Measurements from ENCODE around the gene CASZ1.

CASZ1 gene

DNA sequence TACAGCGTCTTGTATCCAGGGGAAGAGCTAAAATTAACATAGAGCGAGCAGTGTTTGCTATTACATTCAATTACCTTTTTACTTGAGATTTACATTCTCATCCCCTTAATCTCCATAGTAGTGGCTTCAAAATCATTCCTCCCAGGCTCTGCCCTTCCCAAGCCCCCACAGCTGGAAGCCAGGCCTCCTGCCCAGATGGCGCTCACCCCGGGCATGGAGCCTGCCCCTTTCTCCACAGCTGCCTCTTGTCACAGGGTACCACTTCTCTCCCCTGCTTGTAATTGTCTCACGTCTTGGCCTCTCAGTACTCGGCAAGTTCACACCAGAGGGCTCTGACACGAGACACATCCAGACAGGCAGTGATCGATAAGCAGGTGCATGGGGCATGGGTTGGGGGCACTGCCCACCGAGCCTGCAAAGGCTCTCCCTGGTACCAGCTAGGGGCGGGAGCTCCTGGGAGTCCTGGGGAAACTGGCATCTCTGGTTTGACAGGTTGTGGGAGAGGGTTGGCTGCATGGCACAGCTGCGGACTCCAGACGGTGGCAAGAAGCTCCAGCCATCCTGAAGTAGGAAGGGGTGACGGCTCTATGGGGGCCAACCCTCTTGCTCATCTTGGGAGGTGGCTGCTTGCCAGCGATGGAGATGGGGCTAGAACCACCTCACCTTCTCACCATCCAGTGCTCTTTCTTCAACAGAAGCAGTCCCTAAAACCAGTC is 20.1 kb downstream of the CASZ1 start:
- FAIRE-seq = no peak
- DNase-seq (ENCODE audit: low spot score) = no peak

DNA sequence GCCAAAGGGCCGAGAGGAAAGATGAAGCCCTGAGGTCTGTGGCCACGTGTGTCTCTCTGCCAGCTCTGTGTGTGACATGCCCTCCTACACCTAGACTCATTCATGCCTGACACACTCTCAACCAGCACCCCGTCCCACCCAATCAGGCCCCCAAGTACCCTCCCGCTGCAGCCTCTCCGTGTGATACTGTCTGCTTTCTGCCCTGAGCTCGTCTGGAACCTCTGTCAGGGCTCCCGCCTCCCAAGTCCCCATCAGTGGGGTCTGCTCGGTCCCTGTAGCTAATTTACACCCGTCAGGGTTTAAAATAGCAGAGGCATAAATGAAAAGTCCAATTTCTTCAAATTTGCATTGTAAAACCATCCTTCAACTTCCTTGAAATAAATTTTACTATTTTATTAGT is 20.7 kb downstream of the CASZ1 start:
- DNase-seq (ENCODE audit: low spot score) (no peak), FAIRE-seq (no peak)

DNA sequence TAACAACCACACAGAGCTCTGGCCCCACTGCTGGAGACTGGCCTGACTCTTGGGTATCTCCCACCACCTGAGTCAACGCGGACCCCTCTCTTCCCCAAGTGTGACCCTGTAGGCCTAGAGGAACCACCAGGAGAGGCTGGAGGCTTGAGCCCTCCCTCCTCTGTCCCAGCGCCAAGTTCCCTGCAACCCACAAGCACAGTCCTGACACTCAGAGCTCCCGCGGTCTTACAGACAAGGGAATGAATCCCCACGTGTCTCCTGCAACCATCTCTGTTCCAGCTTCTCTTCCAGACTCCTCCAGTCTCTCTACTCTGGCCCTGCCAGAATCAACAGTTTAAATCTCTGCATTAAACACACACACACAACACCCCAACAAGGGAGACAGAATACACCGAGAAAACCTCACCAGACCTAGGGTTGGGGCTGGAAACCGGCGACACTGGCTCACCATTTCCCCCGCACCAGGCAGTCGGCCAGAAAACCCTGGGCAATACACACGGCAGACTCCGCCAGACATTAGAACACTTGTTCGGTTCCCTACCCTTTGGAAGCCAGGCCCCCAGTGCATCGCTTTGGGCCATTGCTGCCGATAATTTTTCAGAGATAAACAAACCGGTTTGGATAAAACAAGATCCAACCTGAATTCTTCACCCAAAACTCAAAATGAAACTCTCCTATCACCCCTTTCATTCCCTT is 21.7 kb downstream of the CASZ1 start:
- DNase-seq (ENCODE audit: low spot score) = no peak
- FAIRE-seq = no peak

DNA sequence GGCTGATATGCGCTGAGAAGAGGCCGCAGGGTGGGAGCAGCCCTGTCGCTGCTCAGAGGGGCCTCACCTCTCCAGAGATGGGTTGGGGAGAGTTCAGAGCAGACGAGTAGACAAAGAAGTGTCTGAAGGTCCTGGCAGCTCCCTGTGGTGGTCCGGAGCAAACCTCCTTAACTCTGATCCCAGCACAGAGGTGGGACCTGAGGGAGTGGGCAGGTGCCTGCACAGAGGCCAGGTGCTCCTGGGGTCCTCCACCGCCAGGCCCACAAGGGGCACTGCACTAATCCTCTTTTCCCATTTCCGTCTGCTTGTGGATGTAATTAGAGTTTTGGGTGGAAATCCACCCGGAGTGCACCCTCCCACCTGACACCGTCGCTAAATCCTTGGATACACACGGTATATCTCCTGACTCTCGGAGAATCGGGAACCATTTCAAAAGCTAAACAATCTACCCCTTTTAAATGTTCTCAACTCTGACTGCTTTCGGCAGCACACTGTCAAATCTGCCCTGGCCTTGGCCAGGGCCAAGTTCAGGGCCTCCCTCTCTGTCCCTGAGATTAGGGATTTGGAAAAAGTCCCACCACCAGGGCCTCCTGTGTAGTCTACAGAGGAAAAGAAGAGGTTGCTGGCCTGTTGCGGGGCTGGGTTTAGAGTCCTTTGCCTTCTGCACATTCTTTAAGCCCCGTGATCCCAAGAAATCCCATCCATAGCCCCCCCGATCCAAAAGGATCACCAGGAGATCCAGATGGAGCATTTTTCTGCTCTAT is 22.4 kb downstream of the CASZ1 start:
- DNase-seq (ENCODE audit: low spot score) (no peak), FAIRE-seq (no peak)

DNA sequence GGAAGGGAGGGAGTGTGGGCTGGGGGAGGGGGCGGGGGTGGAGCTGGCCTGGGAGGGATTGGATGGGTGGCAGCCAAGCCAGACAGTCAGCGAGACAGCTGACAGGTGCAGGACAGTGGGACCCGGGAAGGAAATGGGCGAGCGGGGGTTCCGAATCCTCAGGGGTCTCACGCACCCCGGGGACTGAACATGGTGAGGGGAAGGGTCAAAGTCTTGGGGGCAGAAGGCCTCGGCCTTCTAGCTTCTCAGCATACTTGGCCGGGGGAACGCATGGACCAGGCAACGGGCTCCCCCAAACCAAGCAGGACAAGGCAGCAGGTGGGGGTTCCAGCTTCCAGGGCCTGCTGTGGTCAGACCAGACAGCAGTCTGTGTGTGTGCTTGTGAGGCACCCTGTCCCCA is 23.1 kb downstream of the CASZ1 start:
- DNase-seq (ENCODE audit: low spot score) (no peak), FAIRE-seq (no peak)

DNA sequence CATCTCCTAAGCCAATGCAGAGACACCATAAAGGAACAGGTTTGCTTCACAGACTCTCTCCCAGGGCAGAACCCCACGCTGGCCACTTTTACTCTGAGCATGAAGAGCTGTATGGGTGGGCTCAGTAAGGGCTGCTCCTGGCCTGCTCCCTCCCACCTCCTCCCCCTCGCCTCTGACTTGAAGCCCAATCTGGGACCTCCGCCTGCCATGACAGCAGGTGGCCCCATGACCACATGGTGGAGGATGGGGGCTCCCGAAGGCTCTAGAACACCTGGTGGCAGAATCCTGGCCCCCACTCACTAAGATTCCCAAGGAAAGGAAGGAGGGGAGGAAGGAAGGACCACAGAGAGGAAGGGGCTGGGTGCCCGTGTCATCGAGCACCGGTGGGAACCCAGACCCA is 23.7 kb downstream of the CASZ1 start:
- DNase-seq (ENCODE audit: low spot score) (no peak), FAIRE-seq (no peak)

DNA sequence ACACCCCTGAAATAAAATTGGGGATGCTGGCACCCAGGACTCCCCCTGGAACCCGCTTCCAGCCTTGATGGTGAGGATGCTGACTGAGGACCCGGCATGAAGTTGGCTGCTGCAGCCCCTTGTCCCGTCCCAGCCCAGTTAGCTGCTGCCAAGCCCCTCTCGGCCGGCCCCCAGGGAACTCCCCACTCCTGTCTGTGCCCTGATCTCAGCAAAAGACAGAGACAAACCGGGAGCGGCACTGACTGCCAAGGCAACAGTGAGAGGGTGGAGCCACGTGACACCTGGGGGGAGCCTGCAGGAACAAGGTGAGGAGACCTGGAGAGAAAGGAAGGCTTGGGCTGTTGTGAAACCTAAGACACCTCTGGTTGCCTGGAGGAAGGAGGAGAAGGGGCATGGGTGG is 24.7 kb downstream of the CASZ1 start:
- DNase-seq (ENCODE audit: low spot score) (no peak), FAIRE-seq (no peak)

DNA sequence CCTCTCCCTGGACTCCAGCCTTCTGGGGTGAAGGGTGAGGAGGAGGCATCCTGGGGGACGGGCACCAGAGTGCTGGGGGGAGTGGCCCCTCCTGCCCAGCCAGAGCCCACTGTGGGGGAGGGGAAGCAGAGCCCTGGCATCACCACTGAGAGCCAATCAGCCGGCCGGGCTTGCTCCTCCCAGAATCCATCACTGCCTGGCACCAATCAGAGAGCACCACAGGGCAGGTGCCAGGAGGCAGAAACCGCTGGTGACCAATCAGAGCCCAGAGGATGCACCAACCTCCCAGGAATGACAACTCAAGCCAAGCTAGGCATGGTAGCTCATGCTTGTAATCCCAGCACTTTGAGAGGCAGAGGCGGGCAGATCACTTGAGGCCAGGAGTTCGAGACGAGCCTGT is 27.9 kb downstream of the CASZ1 start:
- no peak for FAIRE-seq

DNA sequence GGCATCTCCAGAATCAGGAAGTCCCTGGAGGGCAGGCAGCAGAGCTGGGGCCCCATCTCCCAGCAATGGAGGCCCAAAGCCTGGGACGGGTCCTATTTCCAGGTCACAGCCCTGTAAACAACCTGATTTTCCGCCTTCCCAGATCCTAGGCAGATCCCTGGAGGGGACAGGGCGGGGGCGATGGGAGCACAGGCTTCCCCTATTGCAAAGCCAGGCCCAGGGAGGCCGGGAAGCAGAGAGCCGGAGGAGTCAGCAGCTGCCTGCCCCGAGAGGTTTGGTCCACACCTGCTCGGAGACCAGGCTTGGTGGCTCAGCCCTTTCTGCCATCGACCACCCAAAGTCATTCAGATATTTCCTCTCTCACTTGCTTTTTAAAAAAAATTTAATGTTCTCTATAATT is 29.2 kb downstream of the CASZ1 start:
- FAIRE-seq (no peak), DNase-seq (ENCODE audit: low spot score) (no peak)

More for the DNA sequence above, 27.9 kb downstream of the CASZ1 start:
- no peak for DNase-seq (ENCODE audit: low spot score)

DNA sequence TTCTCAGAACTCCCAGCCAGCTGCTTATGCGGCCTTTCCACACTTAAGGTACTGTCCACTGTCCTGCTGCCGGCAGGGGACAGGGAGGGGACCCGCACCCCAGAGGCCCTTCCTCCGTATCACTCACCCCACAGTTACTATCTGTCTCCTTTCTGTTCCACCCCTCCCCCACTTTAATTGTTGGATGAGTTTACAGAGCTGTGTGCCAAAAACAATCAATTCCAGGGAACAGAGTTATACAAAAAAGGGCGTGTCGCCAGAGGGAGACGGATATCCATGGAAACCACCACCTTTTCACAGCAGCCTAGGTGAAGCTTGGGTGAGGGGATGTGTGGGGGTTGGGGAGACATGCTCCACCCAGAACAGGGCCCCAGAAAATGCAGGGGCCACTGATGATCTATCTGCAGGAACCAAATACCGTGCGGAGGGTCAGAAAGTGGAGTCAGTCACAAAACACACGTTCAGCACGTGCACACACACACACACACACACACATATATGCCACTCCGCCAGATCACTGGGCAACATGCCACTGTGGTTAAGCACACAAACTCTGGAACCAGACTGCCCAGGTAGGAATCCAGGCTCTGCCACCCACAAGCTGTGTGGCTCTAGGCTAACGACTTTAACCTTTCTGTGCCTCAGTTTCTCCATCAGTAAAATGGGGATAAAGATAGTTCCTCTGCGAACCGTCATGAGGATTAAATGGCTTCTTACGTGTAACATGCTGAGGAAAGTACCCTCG is 30.5 kb downstream of the CASZ1 start:
- no peak for FAIRE-seq
- DNase-seq (ENCODE audit: low spot score) = no peak

DNA sequence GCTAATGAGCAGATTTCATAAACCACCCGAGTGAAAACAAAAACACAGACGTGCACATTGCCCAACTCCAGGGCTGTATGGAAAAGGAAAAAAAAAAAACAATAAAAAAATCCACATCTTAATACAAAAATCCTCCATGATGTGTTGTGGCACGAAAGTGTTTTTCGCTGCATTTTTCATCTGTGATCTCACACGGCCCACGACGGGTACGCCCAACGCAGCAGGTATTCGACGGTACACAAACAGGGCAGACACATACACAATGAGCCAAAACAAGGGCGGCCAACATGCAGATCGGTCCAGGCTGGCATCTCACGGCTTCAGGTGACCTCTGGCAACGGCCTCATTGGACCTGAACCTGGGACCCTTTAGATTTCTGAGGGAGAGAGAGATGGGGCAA is 31.1 kb downstream of the CASZ1 start:
- DNase-seq (ENCODE audit: low spot score) (no peak), FAIRE-seq (no peak)

DNA sequence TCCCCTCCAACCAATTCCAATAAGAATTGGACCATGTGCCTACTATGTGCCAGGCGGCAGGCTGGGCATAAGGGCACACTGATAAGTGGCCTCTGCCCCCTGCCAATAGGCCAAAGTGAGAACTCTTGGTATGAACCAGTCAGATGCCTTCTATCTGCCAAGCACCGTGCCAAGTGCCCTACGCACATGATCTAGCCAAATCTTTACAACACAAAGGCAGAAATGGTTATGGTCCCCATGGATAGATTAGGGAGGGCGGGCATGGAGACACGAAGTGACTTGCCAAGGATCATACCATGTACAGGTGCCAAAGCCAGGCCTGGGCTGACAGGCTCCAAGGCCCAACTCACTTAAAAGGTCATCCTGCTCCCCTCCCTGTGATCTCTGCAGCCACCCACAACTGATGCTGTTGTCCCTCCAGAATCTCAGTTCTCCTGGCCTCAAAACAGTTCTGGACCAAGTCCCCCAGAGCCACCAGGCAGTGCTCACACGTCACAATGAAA is 32.1 kb downstream of the CASZ1 start:
- DNase-seq (ENCODE audit: low spot score) = no peak
- no peak for FAIRE-seq

DNA sequence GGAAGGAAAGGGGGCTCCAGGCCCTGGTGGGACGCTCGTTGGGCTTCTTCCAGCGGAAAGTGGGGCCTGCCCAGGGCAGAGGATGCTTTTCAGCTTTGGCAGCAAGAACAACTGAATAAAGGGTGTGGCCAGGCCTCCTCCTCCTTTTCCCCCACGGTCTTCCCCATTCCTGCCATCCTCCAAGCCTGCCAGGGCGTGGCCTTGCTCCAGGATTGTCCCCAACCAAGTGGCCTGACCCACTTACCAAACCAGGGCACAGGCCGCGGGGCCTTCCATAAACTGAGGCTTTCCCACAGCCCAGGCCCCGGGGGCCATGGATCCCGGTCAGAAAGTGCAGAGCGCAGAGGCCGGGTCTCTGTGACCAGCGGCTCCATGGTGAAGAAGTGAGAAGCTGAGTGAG is 33.6 kb downstream of the CASZ1 start:
- FAIRE-seq = no peak
- no peak for DNase-seq (ENCODE audit: low spot score)

DNA sequence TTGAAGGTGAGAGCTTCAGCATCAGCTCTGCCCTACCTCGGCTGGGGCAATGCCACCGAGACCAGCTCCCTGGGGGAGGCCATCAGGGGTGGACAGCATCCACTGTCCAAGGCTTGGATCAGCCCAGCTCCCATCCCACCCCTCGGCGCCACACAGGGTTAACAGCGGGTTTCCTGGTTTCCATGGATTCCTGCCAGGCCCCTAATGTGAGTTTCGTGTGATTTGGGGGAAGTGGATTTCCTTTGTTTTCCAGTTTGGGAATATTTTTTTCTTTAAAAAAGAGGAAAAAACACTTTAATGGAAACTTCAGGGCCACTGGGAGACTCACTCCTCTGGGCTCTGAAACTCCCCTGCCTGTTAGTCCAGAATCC is 34.3 kb downstream of the CASZ1 start:
- no peak for DNase-seq (ENCODE audit: low spot score)
- no peak for FAIRE-seq

DNA sequence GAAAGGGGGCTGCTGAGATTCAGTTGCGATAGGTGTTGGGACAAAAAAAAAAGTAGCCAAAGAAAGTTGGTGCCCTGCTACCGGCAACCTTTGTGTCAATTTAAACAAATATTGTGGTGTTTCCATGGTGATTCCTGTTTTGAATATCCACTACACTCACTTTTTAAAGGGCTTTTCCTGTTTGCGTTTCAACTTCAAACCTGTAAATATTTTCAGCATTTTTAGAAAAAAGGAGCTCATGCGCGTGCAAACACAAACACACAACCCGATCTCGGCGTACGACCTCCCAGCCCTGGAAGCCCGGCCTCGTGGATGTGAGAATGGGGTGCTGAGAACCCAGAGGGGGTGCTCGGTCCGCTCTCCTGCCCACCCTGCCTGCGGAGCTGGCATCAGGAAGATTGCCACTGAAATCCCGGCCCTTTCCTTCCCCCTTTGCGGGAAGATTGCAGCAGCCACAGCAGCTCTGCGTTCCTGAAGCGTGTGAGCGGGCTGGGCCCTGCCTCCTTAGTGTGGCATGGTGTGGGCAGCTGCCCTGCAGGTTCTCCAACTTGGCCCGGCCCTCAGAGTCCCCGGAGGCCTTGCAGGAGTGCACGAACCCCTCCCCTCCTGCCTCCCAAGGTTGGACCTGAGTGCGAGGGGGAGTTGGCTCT is 34.8 kb downstream of the CASZ1 start:
- FAIRE-seq = no peak

DNA sequence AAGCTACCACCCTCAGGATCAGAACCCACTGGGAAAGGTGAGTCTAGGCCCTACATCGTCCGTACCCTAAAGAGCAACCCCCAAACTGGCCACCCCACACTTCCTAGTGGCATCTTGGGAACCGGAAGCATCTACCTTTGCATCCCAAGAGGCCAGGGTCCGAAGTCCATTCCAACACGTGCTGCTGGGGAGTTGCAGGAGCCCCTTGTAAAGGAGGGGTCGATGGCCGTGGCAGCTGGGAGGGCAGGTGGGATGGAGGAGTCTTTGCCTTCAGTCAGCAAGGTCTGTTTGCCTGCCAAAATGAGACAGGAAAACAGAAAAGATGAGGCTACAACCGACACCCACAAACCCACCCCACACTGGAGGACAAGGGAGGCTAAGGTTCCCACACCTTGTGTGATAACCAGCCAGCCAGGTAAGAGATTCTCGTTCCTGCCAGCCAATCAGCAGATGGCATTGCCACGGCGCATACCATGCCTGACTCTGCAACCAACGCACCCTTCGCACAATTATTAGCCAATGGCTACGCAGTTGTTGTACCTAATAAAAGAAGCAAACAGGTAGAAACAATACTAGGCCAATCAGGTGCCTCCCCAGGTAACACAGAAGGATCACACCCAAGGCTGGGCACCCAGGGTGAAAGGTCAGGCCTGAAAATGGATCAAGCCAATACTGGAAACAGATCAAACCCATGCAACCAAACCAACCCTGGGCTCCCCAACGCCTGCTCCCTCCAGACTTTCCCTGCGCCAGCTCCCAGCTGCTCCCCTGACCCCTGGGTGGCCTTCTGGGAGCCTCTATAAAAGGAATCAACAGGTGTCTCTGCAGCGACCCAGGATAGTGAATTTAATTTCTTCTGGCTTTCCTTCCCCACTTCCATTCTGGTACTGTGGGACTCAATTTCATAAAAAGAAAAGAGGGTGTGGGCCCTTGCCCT is 35.6 kb downstream of the CASZ1 start:
- DNase-seq (ENCODE audit: low spot score) = no peak
- no peak for FAIRE-seq

More for the DNA sequence above, 34.8 kb downstream of the CASZ1 start:
- DNase-seq (ENCODE audit: low spot score) = no peak

DNA sequence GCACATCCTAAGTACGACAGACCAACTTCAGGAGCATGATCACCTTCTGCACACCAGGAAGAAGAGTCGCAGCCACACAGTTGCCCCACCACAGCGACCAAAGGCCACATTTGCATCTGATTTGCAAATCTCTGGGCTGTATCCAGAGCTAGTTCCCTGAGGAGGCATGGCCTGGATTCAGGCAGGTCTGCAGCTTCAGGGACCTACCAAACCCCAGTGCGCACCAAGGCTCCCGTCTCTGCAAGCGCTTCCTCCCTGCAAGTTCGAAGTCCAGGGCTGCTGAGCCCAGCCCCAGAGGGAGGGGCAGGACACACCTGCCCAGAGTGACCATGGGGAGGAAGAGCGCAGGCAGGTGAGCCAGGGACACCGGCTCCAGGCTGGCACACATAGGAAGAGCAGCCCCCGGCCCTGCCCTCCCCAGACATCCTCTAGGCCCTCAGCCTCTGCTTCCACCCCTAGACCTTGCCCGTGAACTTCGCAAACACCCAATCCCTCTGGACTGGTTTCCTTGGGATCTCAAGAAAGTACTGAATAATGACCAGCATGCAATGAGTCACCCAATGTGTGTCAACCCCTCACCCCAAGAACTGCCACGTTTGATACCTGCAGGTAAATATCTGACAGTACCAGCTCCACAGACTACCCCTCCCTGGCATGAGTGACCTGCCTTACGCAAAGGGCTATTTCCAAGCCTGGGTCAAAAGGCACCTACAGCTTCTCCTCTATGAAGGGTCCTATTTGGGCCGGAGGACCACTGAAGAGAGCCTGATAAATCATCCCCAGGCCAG is 36.8 kb downstream of the CASZ1 start:
- FAIRE-seq (no peak), DNase-seq (ENCODE audit: low spot score) (no peak)

DNA sequence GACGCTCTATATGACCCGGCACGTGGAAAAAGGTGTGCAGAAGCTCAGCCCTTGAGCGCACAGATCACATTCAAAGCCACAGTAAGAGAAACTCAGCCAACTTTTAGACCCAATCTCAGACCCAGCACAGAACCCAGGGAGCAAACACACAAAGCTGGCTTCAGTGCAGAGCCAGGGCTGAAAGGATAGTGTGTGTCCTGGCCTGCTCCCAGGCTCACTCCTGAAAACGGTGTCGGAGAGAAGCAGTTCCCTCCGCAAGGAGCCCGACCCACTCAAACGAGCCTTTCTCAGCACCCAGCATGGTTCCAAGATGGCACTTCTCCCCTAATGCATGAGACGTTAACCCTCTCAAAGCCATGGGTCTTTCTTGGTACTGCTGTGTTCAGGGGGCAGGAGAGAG is 39.6 kb downstream of the CASZ1 start:
- FAIRE-seq = no peak
- DNase-seq (ENCODE audit: low spot score) = no peak

DNA sequence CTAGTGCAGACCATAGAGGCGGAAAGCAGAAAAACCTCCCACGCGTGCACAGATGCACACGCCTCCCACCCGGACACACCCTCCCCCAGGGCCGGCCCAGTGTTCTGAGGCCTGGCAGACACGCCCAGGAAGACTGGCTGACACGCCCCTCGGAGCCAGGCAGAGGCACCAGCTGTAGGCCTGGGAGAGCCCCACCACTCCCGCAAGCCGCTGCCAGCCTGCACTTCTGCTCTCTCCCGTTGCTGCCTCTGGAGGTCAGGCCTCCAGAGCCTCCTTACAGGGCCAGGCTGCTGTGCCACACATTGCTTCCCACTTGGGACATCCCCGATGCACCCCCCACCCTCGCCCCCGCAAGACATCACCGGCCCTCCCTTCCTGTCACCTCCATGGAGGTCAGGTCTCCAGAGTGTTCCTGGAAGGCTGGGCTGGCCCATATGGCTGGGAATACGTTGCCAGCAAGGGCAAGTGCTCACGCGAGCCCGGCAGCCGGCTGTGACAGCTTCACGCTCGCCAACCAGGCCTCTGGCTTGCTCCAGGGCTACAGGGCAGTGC is 40.4 kb downstream of the CASZ1 start:
- FAIRE-seq = no peak
- DNase-seq (ENCODE audit: low spot score) = peak; percentile 40

Measured in RCC 7860 (cell line).